ENCODE data around the gene ADTRP. TPM values are rescaled to one million over a fixed set of nuclear protein-coding genes. Genes with fewer than 3 reads are reported as not detected.
A peak's percentile ranks its signal among the peaks of the same experiment; 100 is the strongest.

The ADTRP gene
- total RNA-seq, 1 donor from 2014 or later = 2.3 TPM

DNA sequence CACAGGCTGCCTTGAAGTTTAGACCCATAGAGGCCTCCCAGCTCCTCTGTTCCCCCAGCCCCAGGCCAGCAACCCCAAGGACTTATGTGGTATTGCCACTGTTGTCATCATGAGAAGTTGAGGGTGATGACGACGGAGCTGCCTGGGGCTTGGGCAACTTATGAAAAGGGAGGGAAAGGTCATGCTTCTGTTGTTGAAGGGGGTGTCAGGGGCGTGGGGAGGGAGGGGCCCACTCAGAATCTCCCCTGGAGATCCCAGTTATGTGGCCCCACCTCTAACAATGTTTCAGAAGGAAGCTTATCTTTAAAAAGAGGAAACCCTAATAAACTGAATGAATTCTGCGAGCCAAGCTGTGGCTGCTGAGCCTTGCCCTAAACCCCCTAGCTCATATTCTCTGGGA lies 4.2 kb downstream of the ADTRP start:
- no peak for DNase-seq (ENCODE audit: low spot score)

DNA sequence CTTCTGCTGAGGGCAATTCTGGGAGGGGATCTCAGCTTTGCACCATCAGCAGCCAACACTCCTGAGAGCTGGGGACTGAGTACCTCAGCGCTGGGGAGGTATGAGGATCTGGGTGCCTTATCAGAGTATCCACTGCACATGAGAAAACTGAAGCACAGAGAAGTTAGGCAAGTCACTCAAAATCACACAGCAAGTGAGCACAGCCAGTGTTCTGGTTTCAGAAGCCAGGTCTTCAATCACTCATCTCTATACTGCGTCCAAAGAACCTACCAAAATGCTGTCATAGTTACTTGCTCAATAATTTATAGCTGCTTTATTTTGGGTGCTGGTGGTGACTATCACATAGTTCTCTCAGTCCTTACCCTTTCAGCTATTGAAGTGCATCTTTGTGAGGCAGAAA lies 5.0 kb downstream of the ADTRP start:
- no peak for DNase-seq (ENCODE audit: low spot score)

DNA sequence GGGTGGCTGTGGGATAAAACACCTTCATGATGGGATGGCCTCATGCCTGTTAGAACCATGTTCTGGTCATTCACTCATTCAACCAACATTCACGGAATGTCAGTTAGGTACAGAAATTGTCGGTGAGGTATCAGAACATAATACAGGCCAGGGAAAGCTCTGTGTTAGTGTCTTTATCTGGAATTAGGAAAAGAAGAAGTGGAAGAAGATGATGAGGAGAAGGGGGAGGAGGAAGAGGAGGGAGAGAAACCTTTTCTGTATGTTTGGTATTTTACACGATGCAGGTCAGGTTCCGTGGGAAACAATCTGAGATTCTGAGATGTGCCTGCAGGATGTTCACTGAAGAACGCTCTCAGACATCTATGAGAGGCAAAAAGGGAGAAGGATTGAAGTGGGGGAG lies 5.6 kb downstream of the ADTRP start:
- DNase-seq (ENCODE audit: low spot score) = no peak

DNA sequence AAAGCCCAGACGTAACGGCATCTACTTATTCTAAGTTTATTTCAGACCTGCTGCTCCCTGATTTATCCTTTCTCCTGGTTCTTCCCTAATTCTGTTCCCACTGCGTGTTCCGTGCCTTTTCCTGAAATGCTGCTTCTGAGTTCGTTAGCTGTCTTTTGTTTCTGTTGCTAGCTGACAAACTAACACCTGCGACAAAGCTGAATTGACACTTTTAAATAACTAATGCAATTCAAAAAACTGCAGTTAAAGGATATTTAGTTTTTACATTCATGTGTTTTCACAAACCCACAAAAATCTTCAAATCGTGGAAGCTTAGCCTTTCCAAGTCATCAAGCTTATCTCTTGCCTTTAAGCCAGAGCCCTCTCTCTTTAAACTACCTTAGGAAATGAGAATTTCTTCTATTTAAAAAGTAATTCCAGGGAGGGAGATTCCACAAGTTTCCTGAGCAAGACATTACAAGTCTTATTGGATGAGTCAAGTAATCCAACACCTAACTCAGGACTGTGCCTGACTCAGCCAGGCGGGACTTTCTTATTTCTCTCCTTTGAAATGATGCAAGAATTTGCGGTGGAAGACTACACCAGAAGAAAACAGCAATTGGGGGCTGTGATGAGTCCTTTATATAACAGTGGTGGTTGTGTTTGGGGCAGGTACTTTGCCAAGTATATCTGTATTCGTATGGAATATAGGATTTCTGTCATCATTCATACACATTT lies 6.3 kb downstream of the ADTRP start:
- DNase-seq (ENCODE audit: low spot score) = no peak

DNA sequence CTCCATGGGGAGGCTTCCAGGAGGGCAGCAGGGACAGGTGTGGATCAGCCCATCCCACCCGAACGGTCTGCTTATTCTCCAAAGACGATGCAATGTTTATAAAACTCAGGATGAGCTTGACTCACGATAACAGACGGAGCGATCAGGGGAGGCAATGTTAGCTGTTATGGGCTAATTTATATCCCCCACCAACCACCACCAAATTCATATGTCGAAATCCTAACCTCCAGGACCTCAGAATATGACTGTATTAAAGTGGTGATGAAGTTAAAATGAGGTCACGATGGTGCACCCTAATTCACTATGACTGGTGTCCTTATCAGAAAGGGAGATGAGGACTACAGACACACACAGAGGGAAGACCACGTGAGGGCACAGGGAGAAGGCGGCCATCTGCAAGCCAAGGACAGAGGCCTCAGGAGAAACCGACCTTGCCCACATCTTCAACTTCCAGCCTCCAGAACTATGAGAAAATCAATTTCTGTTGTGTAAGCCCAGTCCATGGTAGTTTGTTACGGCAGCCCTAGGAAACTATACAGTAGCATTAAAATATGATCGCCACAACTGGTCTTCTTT lies 7.0 kb downstream of the ADTRP start:
- DNase-seq (ENCODE audit: low spot score) = no peak

DNA sequence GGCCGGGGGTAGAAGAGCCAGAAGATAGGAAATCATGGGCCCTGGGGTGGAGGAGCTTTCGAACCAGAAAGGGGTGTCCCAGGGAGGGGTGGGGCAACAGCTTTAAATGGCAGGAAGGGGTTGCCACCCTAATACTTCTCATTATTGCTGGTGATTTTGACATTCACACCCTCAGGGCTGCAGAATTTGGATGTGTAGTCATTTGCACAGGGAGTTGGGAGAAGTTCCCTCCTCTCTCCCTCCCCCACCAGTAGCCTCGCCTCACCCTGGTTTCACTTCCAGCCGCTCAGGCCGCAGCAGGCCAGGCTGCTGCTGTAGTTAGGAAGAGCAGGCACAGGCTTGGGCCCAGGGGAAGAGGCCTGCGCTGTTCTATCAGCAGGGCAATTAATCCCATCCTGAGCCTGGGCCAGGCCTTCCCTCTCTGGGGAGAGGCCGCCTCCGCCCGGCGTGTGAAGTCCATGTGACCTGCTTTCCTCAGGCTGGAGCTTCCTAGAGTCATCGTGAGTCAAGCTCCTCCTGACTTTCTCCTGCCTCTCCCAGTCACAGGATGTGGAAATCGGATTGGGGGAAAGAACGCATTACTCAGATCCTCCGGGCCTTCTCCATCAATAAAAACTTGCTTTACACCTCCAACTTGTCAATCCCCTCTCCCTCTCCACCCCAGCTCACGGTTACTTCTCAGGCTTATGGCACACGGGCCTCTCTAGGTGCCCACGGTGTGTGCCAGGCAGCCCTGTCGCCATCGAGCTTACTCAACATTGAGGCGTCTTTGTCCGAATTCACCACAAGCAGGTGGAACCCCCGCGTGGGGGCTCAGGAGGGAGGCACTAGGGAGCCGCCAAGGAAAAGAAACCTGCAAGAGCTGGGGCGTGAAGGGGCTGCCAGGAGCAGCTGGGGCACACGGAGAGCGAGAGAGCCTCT lies 7.8 kb downstream of the ADTRP start:
- DNase-seq (ENCODE audit: low spot score) = peak; percentile 96

DNA sequence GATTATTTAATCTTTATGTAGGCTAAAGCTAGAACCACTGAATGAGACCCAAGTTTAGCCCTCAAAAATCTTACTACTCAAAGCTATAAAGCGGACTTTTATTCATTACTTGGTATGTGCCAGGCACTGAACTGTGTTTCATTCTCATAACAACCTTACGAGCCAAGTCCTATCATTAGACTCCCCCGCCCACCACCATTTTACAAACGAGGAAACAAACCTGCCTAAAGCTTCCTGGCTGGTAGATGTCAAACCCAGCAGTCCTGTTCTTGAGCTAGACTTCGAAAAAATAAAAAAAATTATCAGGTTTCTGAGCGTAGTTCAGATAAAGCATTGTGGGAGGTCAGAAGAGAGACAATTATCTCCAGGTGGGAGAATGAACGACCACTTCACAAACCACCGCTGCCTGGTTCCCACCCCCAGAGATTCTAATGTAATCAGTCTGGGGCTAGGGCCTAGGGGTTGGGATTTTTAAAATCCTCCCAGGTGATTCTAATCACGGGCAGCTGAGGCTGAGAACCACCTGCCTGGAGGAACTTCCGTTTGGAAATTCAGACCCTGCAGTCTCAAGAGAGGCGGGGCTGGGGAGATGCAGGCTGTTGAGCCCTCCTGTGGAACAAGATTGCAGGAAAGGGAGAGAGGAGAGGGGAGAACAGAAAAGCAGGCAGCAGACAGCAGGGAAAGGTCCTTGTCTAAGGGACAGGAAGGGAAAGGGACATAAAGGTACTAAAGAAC lies 8.6 kb downstream of the ADTRP start:
- no peak for DNase-seq (ENCODE audit: low spot score)

DNA sequence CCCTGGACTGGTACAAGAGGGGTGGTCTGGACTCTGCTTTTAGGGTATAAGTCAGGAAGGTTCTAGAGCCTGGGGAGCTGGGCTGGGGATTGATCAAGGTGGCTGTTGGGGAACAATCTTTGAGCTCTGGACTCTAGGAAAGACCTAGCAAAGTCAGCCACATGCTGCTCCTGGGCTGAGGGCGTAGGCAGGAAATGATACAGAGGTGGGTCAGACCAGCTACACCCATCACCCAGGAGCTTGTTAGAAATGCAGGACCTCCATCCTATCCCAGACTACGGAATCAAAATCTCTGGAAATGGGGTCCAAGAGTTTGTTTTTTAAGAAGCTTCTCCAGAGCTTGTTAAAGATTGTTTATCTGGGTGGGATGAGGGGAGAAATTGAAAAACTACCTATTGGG lies 9.4 kb downstream of the ADTRP start:
- no peak for DNase-seq (ENCODE audit: low spot score)

DNA sequence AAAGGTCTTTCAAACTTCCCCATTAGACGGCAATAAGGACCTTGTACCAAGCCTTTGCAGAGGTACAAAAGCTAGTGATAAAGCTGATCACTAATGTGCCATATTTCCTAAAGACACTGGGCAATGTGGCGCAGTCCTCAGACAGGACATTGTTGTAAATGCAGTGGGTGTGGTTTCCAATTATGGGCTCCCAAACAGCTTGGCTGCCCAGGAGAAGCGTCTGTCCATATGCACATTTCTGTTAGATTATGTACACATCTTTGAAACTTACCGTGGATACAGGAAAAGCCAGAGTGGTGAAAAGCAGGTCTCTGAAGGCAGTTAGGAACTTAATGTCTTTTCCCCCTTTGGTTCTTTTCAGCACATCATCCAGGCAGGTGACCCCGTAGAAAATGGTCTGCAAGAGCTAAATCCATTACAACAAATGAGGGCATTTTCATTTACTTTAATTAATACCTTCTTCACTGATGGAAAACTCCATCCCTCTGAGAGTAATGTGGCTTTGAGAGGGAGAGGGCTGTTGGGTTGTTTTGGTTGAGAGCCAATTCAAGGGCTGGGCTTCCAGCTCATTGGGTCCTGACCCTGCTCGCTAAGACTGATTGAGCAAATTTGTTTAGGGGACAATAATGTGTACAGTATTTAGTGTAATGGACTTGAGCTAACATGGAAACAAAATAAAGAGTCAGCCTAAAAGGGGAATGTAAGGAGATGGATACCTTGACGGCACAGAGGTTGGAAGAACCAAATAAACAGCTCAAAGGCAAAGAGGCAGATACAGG lies 10.4 kb downstream of the ADTRP start:
- DNase-seq (ENCODE audit: low spot score) = no peak

DNA sequence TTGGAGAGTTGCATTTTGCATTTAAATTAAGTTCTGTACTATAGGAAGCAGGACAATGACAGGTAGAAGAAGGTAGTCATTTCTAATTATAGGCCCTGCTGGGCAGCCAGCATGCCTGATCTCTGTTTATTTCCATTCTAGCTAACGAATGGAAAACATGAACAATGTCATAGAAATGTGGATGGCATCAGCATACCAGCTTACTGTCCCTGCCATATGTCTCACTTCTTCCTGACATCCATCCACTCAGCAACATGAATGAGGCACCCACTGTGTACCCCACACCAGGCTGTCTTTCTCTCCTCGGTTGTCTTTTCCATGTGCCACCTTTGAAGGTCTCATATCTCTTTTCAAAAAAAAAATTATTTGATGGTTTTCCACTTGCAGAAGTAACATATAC lies 11.1 kb downstream of the ADTRP start:
- DNase-seq (ENCODE audit: low spot score) = no peak

DNA sequence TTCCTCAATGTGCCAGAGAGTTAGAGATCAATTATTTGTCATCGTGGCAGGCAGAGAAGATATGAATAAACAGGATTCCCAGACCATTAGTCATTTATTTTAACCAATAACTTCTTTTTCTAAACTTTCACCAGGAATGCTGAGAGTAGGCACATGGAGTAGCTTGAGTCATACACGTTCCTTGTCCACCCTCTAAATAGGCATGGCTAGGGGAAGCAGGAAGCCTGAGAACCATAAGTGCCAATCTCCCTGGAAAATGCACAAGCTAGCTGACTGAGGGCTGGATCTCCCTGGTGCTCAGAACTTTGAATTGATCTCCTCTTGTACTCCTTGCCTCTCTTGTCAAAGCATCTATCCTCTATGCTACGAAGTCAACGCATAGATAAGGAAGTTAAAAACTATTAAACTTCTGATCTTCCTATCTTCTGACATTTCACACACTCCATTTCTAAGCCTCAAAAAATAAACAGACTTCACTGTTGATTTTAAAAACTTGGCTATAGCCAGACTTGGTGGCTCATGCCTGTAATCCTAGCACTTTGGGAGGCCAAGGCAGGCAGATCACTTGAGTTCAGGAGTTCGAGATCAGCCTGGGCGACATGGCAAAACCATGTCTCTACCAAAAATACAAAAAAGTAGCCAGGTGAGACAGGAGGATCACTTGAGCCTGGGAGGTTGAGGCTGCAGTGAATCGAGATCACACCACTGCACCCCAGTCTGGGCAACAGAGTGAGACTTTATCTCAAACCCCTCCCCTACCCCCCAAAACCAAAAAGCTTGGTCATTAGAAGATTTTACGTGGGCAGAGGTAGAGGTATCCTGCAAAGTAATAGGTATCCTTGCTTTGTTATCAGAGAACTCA lies 11.8 kb downstream of the ADTRP start:
- no peak for DNase-seq (ENCODE audit: low spot score)

DNA sequence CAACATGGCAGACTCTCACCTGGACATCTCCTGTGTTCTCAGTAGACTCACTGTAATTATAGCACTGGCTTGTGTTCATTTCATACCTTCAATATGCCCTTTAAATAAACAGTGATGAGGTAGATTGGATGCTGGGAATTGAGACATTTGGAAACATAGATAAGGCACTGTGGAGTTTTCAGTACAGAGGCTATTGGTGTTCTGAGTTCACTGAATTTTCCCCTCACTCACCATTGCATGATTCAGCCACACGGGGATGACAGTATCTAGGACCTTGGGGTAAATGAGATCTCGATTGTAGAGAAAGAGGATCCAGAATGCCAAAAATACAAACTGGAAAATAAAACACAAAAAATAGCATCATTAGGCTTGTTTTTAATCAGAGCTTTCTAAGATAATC lies 12.6 kb downstream of the ADTRP start:
- no peak for DNase-seq (ENCODE audit: low spot score)

DNA sequence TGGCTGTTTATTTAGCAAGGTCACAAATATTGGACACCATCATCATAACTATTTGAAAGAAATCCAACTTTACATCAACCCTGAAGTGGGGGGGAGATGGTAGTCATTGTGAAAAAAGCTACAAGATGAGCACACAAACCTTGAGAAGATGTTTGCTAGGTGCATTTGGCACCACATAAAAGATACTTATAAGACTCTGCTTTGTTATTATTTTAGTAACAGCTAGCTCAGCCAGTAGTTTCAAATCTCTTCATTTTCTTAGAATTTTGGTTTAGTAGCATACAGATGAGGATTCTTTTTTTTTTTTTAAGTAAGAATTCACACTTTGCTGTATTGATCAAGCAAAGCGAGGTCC lies 14.4 kb downstream of the ADTRP start:
- no peak for DNase-seq (ENCODE audit: low spot score)

DNA sequence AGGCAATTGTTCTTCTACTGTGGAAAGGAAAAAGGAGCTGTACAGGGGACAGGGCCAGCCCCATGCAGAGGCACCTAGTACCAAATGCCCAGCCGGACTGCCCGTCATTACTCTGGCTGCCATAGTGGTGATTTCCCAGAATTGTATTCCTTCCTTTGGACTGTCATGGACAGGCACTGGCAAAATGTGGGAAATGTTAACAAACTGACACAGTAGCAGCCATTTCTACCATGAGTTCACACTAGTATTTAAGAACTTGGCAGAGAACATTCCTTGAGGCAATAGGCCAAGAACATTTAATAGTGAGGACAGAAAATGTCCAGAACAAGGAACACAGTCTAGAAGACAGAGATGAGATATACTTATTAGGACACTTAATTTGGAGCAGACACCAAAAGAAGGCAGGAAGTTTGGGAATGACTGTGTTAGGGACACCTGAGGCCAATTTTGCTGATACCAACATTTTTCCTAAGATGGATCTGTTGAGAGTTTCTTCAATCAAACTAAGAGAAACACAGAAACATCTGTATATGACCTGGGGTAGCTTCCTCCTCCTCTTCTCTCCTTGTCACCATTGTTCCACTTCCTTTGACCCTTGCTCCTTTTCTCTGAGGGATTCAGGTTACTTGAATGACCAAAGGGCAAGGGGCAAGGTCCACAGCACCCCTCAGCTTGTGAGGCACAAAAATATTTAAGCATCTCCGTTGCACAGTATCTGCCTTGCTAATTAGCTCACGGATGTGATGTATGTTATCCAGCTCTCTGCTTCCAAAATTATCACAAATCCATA lies 14.9 kb downstream of the ADTRP start:
- DNase-seq (ENCODE audit: low spot score) = no peak

DNA sequence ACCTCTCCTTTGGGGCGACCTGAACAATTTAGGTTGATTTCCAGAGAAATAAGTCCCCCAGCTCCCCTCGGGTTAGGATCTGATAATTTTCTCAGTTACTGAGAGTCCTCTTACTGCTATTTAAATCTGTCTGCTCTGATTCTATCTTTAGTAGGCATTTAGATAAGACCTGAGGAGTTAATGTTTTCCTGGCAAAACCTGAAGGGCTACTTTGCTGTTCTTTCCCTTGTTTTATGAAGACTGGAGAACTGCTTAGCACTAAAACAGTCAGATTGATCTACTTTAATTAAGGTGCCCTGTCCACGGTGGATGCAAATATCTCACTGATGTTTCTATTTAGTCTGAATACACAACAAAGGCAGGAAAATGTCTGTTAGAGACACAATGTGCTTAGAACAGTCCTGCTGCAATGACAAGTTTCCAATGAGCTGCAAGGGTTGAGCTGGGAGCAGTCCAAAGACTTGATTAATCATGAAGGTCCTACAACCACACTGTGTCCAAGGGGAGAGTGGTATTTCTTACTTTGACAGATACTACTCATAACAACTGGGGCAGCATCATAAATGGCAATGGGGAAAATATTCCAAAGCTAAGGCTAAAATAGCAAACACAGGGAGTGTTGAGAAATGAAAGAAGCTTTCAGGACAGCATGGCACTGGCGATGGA lies 15.7 kb downstream of the ADTRP start:
- DNase-seq (ENCODE audit: low spot score) = no peak

DNA sequence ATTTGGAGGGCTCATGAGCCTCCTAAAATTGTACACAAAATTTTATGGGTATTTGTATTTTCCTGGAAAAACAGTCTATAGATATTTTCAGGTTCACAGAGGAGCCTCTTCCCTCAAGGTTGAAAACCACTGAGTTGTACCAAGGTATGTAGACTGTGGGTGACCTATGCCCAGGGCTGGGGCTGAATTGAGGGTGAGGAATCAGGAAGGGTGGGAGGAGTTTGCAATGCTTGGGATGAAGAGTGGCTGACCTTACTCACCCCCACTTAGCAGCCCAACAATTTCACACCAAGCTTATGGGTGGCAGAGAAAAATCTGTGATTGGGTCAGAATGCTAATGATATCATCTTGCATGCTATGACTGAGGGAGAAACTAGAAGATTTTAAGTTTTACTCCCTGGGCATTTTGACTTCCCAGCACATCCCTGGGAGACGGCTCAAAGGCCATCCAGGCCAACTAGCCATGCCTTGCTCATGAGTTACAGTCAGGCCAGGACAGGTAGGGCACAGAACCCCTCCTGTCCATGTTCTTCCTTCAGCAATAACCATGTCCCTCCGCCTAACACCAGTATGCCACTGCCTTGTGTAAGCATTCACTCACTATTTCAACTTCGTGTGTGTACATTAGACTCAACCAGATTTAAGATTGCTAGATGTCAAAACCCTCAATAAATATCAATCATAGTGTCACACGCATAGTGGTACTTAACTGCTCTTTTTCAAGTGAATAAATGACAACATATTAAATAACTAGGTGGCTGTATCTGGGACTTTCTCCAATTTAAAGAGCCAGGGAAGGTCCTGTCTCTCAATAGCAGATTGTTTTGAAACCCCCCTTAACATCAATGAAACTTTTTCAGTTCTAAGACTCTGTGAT lies 16.6 kb downstream of the ADTRP start:
- no peak for DNase-seq (ENCODE audit: low spot score)

DNA sequence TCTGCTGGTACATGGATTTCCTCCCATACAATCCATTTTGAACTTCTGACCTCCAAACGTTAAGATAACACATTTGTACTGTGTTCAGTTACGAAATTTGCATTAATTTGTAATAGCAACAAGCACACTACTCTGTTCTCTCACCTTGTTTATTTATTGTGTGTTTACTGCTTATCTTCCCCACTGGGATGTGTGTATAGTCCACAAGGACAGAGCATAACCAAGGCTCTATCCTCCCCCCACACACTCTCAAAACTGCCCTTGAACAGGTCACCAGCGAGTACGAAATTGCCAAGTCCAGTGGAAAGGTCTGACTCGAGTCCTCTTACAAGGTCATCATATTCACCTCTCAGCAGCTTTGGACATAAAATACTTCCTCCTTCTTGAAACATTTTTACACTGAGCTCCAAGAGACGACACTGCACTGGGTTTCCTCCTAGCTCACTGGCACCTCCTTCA lies 18.6 kb downstream of the ADTRP start:
- no peak for DNase-seq (ENCODE audit: low spot score)

Data from mesenteric fat pad (tissue), 1 donor.